HPDE6-E6E7 (cell line): ENCODE data around the gene PBX1.

Experiments used
- DNase-seq: peaks from one replicate; pipeline ENCODE4 v3.0.0; 2011; ENCODE audit warnings: missing footprints; ENCODE audit errors: extremely low spot score

Gene PBX1

GRCh38 chr1:164563721-164564360 lies 4.9 kb downstream of the PBX1 start:
- DNase-seq, result no peak

- DNase-seq, result no peak
These were observed 5.4 kb downstream of the PBX1 start for GRCh38 chr1:164564378-164564777.

DNA sequence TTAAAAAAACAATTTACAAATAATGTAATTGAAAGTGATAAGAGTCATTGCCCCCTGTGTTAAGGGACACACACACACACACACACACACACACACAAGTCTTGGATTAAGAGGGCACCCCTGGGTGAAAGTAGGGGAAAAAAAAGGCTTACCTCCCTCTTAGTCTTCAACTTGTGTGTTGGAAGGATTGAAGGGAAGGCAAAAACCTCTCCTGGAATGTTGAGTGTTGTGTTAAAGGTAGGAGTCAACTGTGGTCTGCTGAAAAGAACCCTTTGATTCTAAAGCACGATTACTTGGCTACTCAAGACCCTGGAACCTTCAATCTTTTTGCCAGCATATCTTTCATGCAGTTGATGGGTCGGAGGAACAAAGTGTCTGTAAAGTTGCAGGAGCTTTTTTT lies 6.4 kb downstream of the PBX1 start:
- no peak for DNase-seq

DNA sequence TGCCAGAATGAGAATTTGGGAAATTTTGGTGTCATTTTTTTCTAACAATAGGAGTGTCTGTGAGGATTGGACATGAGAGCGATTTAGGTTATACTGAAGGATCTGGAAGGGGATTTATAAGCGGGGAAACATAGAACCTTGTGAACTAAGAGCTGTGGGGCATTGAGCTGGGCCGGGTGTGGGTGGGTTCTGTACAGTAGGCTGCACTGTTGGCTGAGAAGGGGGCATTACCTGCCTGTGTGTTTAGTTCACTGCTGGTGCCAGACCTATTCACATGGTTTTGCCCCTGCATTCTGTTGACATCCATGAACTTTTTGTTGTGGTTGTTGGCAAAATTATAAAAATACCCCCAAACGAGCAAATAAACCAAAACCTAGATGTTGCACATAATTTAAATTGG lies 8.8 kb downstream of the PBX1 start:
- DNase-seq, result no peak

- no peak for DNase-seq
These were observed 10.3 kb downstream of the PBX1 start for GRCh38 chr1:164569241-164569640.

DNA sequence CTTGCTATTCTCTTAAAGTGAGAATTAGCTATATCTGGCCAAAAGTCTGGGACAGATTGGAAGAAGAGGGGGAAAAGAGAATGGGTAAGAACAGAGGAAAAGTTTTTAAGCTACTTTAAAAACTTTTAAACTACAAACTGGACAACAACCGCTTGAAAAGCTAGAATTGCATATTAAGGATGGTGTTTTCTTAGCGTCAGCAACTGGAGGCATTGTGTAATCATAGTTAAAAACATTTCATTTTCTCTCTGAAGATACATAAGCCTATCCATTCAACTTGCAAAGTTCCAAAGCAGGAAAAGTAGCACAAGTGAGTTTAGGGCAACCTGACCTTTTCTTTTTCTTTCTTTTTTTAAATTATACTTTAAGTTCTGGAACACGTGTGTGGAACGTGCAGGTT lies 10.9 kb downstream of the PBX1 start:
- DNase-seq, result no peak

GRCh38 chr1:164571333-164571732 lies 12.3 kb downstream of the PBX1 start:
- DNase-seq, result no peak

DNA sequence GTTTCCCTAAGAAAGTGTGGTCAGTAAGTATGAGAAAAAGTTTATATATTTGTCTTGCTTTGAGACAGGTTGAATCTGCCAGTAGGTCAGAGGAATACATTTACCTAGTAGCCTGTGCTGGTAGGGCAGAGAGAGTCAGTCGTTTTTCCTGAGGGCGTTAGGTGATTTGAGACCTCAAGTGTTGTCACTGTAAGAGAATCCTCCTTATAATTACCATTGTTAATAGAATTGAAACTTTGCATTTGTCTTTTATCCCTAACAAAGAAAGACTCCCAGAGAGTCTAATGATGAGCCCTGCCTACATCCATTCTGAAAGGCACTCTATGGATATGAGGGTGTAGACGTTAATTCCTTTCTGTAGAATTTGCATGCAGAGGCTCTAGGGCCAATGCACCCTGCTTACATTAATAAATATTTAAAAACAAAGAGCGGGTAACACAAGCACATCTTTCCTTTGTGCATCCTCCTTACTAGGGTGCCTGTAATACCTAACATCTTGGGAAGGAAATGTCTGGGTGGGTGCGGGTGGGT lies 16.4 kb downstream of the PBX1 start:
- no peak for DNase-seq

DNA sequence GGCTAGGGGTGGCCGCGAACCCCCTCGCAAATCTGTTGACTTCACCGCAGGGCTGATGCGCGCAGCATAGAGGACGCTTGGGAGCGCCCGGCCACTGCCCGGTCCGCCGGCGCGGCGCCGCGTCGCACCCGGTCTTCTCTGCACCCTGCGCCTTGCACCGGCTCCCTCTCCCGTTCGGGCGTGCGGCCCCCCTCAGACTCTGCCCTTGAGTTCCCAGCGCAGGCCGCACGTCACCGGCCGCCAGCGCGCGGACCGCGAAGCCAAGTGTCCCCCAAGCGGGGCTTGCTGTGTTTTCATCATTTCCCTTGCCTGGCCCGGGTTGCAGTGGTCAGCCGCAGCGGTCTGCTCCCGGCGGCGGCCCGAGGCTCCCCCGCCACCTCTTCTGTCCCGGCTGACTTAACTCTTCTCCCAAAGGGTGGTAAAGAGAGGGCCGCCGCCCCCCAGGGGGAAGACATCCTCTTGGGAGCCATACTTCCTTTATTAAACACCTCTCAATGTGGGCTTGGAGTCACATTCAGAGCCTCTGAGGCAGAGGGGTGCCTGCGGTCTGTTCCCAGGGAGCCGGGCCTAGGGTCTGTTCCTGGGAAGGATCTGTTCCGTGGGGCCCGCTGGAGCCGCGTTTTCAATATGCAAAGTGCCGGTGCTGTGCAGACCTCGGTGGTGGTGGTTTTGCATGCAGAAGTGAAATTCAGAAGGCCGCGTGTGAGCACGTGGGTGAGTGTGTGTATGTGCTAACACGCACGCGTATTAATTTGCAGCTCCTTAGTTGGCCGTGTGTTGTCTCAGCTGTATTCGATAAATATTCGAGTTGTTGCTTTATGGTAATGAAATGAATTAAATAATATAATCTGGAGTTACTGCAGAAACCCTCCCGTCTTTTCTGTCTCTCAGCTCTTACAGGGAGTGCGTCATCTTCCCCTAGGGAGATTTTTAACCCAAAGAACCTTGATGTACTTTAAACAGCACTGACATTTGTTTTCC lies 17.6 kb downstream of the PBX1 start:
- DNase-seq, result no peak

GRCh38 chr1:164577291-164577690 lies 18.3 kb downstream of the PBX1 start:
- DNase-seq, result no peak

- DNase-seq, result no peak
These were observed 19.7 kb downstream of the PBX1 start for GRCh38 chr1:164578479-164579200.

DNA sequence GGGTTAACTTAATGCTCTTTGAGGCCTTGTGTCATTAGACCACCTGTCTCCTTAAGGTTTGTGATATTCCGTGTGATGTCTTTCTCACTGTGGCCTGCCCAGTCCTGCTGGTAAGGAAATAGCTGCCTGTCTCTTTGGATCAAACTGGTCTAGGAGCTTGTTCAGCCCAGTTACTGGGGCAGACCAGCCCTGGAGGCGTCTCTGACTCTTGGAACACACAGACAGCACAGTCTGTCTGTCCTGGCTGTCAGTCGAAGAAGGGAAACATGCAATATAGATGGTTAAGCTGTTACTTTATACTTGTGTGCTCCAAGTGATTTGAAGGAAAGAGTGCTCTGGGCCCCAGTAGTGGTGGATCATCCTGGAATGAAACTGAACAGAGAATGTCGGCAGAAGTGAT lies 20.4 kb downstream of the PBX1 start:
- DNase-seq, result no peak

- DNase-seq, result no peak
These were observed 22.8 kb downstream of the PBX1 start for GRCh38 chr1:164581762-164582161.

DNA sequence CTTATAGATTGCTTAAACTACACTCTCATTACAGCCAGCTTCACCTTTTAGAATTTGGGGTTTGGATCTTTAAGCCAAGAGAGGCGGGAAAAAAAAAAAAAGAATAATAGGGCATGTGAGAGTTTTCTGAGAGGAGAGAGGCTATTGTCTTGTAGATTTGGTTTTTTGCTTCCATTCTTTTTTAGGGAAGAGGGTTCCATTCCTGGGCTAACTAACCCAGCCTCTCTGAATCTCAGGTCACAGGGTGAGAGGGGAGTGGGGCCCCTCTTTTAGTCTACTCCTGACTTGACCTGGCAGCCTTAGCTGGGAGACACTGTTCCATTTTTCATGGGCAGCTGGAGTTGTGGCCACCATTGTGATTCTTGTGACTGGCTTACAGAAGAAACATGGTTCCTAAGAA lies 24.2 kb downstream of the PBX1 start:
- DNase-seq, result no peak

GRCh38 chr1:164583835-164584539 lies 25.0 kb downstream of the PBX1 start:
- no peak for DNase-seq

- DNase-seq, result no peak
These were observed 27.6 kb downstream of the PBX1 start for GRCh38 chr1:164586591-164586990.

- no peak for DNase-seq
These were observed 28.9 kb downstream of the PBX1 start for GRCh38 chr1:164587617-164588501.

DNA sequence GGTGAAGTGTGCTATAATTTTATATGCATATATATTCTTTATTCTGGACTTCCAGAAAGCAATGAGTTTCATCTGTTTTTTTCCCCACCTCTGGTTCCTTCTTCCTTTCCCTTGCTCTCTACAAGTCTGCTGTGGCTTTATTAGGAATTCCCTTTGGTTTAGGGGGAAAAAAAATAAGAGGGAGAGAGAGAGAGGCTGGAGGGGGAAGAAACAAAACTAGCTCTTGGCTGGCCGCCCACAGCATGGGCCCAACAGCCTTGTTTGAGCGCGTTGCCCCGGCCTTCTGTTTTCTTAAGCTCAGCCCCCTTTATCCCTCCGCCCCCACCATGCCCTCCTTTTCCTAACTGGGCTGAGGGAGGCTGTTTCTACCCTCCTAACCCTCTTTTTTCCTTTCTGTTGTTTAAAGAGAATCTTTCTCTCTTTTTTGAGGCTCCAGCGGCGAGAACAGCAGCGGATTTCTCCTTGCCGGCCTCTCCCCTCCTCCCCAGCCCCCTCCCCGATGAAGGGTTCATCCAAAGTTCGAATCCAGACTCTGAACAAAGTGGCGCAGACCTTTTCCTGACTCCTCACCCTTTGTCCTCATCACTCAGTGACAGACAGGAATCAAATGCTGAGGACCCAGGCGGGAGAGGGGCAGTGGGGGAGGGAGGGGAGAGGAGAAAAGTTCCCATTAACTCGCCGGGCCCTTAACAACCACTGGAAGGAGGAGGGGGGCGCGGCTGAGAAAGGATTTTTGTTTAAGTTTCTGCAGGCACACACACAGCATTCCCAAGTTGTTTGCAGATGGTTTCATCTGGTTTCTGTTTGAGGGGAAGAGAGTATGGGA lies 29.7 kb downstream of the PBX1 start:
- no peak for DNase-seq

- DNase-seq, result no peak
These were observed 30.4 kb downstream of the PBX1 start for GRCh38 chr1:164589408-164589807.
